Smooth muscle cell (in vitro differentiated cells): ENCODE results near the gene SQSTM1. TPM values are rescaled to one million over a fixed set of nuclear protein-coding genes. Genes with fewer than 3 reads are reported as not detected.

Source experiments
- DNase-seq: peaks from one replicate; lab custom pipeline; 2025; ENCODE audit not compliant: unreplicated experiment; lab: John Stamatoyannopoulos, UW
- H2AFZ ChIP-seq: fragments of 200-600 bp; sonication (generic); 2 replicates; pipeline ENCODE4 v1.6.0; 2016; ENCODE audit warnings: antibody characterized with exemption, low read depth, mild to moderate bottlenecking
- H3F3A ChIP-seq: fragments of 200-600 bp; sonication (generic); 2 replicates; pipeline ENCODE4 v1.6.0; 2017; ENCODE audit warnings: antibody characterized with exemption, low read depth
- H3K27ac ChIP-seq: fragments of 200-600 bp; sonication (generic); 2 replicates; pipeline ENCODE4 v1.5.1; 2016; ENCODE audit warnings: low read depth, mild to moderate bottlenecking
- H3K27me3 ChIP-seq: fragments of 200-600 bp; sonication (generic); 2 replicates; pipeline ENCODE4 v1.6.1; 2016; ENCODE audit warnings: low read depth, mild to moderate bottlenecking
- H3K36me3 ChIP-seq: fragments of 200-600 bp; sonication (generic); 2 replicates; pipeline ENCODE4 v1.5.1; 2016; ENCODE audit warnings: low read depth
- H3K4me1 ChIP-seq: fragments of 200-600 bp; sonication (generic); 2 replicates; pipeline ENCODE4 v1.5.1; 2016; ENCODE audit warnings: low read depth
- H3K4me2 ChIP-seq: fragments of 200-600 bp; sonication (generic); 2 replicates; pipeline ENCODE4 v1.6.0; 2016; ENCODE audit warnings: mild to moderate bottlenecking
- H3K4me3 ChIP-seq: fragments of 200-600 bp; sonication (generic); 2 replicates; pipeline ENCODE4 v1.5.1; 2016; ENCODE audit warnings: mild to moderate bottlenecking
- H3K79me2 ChIP-seq: fragments of 200-600 bp; sonication (generic); 2 replicates; pipeline ENCODE4 v1.6.0; 2016; ENCODE audit warnings: low read depth, mild to moderate bottlenecking
- H3K9ac ChIP-seq: fragments of 200-600 bp; sonication (generic); 2 replicates; pipeline ENCODE4 v1.6.0; 2016; ENCODE audit warnings: low read depth
- H3K9me3 ChIP-seq: fragments of 200-600 bp; sonication (generic); replicated peaks from 2 replicates; pipeline ENCODE4 v1.5.1; 2016; ENCODE audit warnings: low read depth
- H4K20me1 ChIP-seq: fragments of 200-600 bp; sonication (generic); 2 replicates; pipeline ENCODE4 v1.6.0; 2016; ENCODE audit warnings: low read depth
- WGBS: methylation state at CpG from one replicate; pipeline ENCODE4 v1.1.7; 2016; ENCODE audit warnings: low lambda C conversion rate; 5-methylcytosine and 5-hydroxymethylcytosine counted together
- polyA plus RNA-seq: library from polyadenylated mRNA; unstranded; fragments of >200 nt; fragmentation: Nextera tagmentation; extraction: Ambion mirVana; gene quantifications from 2 replicates; pipeline ENCODE4 v1.2.1, GENCODE V29; 2016
- total RNA-seq: library from RNA; depleted of rRNA; stranded (reverse); fragments of >200 nt; gene quantifications from 2 replicates; pipeline ENCODE4 v1.2.3, GENCODE V29; 2014
- TF ChIP-seq, protein P1 (sequence below): fragments of 200-600 bp; sonication (generic); IDR thresholded peaks from 2 replicates; pipeline ENCODE4 v1.5.1; 2017; ENCODE audit warnings: borderline replicate concordance, mild to moderate bottlenecking, antibody characterized with exemption; ENCODE audit not compliant: insufficient read depth, poor library complexity, severe bottlenecking

Gene SQSTM1
- total and polyA plus RNA-seq, 2 experiments from 2014 or later, result 114 to 159 TPM

DNA sequence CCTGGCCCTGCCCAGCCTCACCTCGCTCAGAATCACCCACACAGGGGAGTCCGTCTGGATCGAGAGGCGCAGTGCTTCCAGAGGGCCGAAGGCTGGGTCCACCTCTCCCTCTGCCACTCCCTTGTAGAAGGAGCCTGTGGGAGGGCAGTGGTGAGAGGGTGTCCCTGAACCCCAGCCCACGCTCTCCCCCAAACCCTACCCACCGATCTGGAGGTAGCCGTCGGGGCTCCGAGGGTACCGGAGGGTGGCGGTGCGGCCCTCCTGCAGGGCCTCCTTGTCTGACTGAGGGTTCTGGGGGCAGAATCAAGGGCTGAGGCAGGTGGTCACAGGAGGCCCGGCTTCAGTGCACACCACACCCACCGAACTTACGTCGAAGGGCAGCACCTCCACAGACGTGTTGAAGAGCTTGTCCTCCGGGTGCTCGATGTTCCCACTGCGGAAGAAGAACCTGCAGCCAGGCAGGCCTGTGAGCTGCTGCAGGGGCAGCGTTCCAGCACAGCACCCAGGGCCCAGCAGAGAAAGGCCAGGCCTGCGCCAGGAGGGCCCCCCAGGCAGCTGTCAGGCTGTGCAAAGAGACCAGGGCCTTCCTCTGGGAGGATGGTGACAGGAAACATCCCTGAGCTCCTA, 22.4 kb upstream of the SQSTM1 start:
- no peaks in the 10 kb centered on the region for H3K79me2 ChIP-seq
- H3K27ac ChIP-seq, result no peak overlapping the region
- H3F3A ChIP-seq, result no peaks in the 10 kb centered on the region
- H3K9ac ChIP-seq, result no peak overlapping the region
- no peak overlapping the region for H2AFZ ChIP-seq
- 98% methylated on average over 23 of the region's 23 CpGs for WGBS
- H3K27me3 ChIP-seq, result no peaks in the 10 kb centered on the region
- H3K4me2 ChIP-seq, result no peak overlapping the region
- no peaks in the 10 kb centered on the region for H3K36me3 ChIP-seq
- H4K20me1 ChIP-seq, result peaks cover 24% of the 10 kb centered on the region
- H3K4me3 ChIP-seq, result no peak overlapping the region
- TF ChIP-seq, protein P1, sequence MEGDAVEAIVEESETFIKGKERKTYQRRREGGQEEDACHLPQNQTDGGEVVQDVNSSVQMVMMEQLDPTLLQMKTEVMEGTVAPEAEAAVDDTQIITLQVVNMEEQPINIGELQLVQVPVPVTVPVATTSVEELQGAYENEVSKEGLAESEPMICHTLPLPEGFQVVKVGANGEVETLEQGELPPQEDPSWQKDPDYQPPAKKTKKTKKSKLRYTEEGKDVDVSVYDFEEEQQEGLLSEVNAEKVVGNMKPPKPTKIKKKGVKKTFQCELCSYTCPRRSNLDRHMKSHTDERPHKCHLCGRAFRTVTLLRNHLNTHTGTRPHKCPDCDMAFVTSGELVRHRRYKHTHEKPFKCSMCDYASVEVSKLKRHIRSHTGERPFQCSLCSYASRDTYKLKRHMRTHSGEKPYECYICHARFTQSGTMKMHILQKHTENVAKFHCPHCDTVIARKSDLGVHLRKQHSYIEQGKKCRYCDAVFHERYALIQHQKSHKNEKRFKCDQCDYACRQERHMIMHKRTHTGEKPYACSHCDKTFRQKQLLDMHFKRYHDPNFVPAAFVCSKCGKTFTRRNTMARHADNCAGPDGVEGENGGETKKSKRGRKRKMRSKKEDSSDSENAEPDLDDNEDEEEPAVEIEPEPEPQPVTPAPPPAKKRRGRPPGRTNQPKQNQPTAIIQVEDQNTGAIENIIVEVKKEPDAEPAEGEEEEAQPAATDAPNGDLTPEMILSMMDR, result no peak
- H3K9me3 ChIP-seq, result no peaks in the 10 kb centered on the region
- DNase-seq, result no peak
- peaks cover 15% of the 10 kb centered on the region for H3K4me1 ChIP-seq

DNA sequence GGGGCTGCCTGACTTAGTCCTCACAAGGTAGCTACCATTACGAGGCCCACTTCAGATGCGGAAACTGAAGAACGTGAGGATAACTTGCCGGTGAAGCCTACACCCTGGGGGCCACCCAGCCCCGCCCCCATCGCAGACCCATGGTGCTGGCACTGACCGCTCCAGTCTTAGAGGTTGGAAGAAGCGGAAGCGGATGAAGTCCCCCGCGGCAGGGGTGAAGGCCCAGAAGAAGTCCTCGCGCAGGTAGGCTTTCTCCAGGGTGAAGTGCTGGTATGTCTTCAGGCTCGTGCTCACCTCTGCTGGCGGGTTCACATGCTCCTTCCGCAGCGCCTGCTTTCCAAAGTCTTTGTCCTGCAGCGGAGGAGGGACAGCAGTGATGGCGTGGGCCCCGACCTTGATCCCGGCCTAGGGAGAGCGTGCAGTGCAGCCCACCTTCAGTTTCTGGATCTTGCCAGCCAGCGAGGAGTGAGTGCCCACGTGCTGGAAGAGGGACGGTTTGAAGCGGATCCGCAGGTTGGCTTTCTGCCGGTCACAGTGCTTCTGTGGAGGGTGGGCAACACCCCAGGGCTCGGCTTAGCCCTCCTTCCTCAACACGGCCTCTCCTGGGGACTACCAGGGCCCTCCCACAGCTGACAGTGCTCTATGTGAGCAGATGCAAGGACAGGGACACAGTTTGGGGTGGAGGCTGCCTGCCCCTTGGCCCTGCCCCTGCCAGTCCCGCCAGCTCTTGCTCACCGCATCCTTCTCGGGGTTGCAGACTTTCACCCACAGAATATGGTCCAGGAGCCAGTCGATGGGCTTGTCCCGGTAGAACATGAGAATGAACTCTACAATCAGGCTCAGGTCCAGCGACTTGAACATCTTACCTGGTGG, 21.7 kb upstream of the SQSTM1 start:
- Histone ChIP-seq H4K20me1 (peaks cover 32% of the 10 kb centered on the region), H3K9ac (no peak overlapping the region)
- DNase-seq, result no peak

DNA sequence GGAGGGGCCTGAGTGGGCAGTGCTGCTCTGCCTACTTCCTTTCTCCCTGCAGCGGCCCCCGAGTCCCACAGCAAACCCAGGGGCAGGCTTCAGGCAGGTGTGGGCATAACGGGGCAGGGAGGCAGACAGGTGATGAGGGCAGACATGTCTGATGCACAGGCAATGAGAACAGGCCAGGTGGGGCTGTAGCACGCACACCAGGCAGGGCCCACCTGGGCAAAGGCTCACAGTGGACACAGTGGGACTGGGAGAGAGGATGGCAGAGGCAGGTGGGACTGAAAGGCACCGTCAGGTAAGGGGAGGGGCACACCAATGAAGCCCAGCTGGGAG, 21.1 kb upstream of the SQSTM1 start:
- Histone ChIP-seq H3K9ac (no peak overlapping the region), H3K4me1 (peaks cover 25% of the 10 kb centered on the region), H3K79me2 (peaks cover 12% of the 10 kb centered on the region), H4K20me1 (peaks cover 38% of the 10 kb centered on the region), H3K4me3 (no peak overlapping the region), H3K27me3 (no peaks in the 10 kb centered on the region), H3K9me3 (no peaks in the 10 kb centered on the region), H2AFZ (no peak overlapping the region), H3K4me2 (no peak overlapping the region), H3K36me3 (no peaks in the 10 kb centered on the region), H3F3A (no peaks in the 10 kb centered on the region), H3K27ac (no peak overlapping the region)
- DNase-seq, result no peak
- 94% methylated on average over 5 of the region's 5 CpGs for WGBS
- TF ChIP-seq, protein P1, result no peak

More for the DNA sequence above, 21.7 kb upstream of the SQSTM1 start:
- H3K27ac ChIP-seq, result no peak overlapping the region
- peaks cover 21% of the 10 kb centered on the region for H3K4me1 ChIP-seq
- H3K27me3 ChIP-seq, result no peaks in the 10 kb centered on the region
- 98% methylated on average over 36 of the region's 36 CpGs for WGBS
- no peak overlapping the region for H3K4me2 ChIP-seq
- peaks cover 6% of the 10 kb centered on the region for H3K79me2 ChIP-seq
- no peaks in the 10 kb centered on the region for H3K36me3 ChIP-seq
- H3F3A ChIP-seq, result no peaks in the 10 kb centered on the region
- TF ChIP-seq, protein P1, result no peak
- H3K9me3 ChIP-seq, result no peaks in the 10 kb centered on the region
- no peak overlapping the region for H2AFZ ChIP-seq
- H3K4me3 ChIP-seq, result no peak overlapping the region
